Stomach smooth muscle (tissue), 2 donors: ENCODE data around the gene CINP.
A peak's percentile ranks its signal among the peaks of the same experiment; 100 is the strongest.

ENCODE experiments used
- H3K27ac ChIP-seq: one replicate; pipeline ENCODE4 v1.7.0; 2013; ENCODE audit warnings: mild to moderate bottlenecking, low read length, inconsistent platforms
- H3K27me3 ChIP-seq, 2 donors: one replicate each; pipeline ENCODE4 v1.7.0; 2013; ENCODE audit warnings: low read length in 2 of 2; ENCODE audit not compliant: insufficient read depth in 2 of 2, control insufficient read depth in 1 of 2
- H3K36me3 ChIP-seq, 2 donors: one replicate each; pipeline ENCODE4 v1.7.0; 2013; ENCODE audit warnings: low read length in 2 of 2; ENCODE audit not compliant: control insufficient read depth in 2 of 2, insufficient read depth in 2 of 2
- H3K4me1 ChIP-seq: one replicate; pipeline ENCODE4 v1.7.0; 2013; ENCODE audit warnings: low read length; ENCODE audit not compliant: control insufficient read depth, insufficient read depth
- H3K4me3 ChIP-seq, 2 donors: one replicate each; pipeline ENCODE4 v1.7.0; 2013; ENCODE audit warnings: low read length in 2 of 2
- H3K9ac ChIP-seq, 2 donors: one replicate each; pipeline ENCODE4 v1.7.0; 2013; ENCODE audit warnings: low read length in 2 of 2, mild to moderate bottlenecking in 1 of 2
- H3K9me3 ChIP-seq, 2 donors: one replicate each; pipeline ENCODE4 v1.7.0; 2013; ENCODE audit warnings: low read length in 2 of 2; ENCODE audit not compliant: control insufficient read depth in 2 of 2
- donor health status: healthy.
- donor health status: Pancreatic carcinoma.

CINP gene

DNA sequence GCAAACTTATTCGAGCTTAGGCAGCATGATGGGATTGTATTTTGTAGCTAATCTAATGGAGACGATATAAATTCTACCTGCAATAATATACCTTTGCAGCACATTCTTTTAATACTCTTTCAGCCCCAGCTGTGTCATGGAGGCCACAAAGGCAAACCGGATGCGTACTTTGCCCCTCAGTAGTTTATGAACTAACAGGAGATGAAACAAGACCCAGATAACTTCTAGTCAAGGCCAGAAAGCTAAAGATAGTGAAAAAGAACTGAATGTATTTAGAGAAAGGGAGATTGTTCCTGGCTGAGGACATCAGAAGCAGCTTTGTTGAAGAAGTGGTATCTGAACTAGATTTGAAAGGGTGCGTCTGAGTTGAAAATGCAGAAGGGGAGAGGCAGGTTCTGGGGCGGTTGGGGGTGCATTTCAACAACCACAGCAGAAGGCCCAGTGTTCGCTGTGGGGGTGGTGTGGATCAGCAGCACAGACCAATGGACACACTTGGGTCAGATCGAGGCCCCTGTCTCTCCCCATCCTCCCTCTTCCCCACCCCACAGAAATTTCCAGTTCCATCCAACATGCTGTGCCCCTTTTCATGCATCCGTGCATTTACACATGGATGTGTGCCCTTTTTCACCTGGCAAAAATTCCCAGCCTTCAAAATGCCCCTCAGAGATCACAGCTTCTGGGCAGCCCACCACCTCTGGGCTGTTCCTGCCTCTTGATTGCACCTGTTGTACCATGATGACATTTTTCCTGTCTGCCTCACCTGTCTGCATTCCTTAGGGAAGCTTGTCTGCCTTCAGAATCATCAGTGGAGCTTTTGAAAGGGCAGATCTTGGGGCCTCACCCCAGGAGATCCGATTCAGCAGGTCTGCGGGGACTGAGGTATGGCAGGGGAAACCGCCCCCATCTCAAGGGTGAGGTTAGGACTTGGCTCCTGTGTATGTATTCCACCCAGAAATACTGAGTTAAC is 41.0 kb downstream of the CINP start:
- H3K9ac ChIP-seq: no peak overlapping the region

GRCh38 chr14:102320671-102321455 is 41.8 kb downstream of the CINP start:
- Histone ChIP-seq H3K4me3 (peak overlapping the region; percentile 83 to 93), H3K4me1 (peaks cover 36% of the 10 kb centered on the region), H3K9me3 (no peaks in the 10 kb centered on the region), H3K27ac (peak overlapping the region; percentile 87), H3K36me3 (peaks cover 0 to 3% of the 10 kb centered on the region in 2 donors), H3K9ac (peak overlapping the region; percentile 95 to 98), H3K27me3 (no peaks in the 10 kb centered on the region)

More for the DNA sequence above, 41.0 kb downstream of the CINP start:
- Histone ChIP-seq H3K27ac (no peak overlapping the region), H3K9me3 (no peaks in the 10 kb centered on the region), H3K4me1 (peaks cover 28% of the 10 kb centered on the region), H3K27me3 (no peaks in the 10 kb centered on the region), H3K4me3 (no peak overlapping the region), H3K36me3 (peaks cover 0 to 8% of the 10 kb centered on the region in 2 donors)

- Histone ChIP-seq H3K4me3 (peak overlapping the region; percentile 83 to 93), H3K36me3 (no peaks in the 10 kb centered on the region), H3K9ac (peak overlapping the region; percentile 95 to 98), H3K9me3 (no peaks in the 10 kb centered on the region), H3K27me3 (no peaks in the 10 kb centered on the region), H3K27ac (peak overlapping the region; percentile 87), H3K4me1 (peaks cover 36% of the 10 kb centered on the region)
Measured at GRCh38 chr14:102320033-102320660, 42.5 kb downstream of the CINP start.

- Histone ChIP-seq H3K9me3 (no peaks in the 10 kb centered on the region), H3K27ac (peak within 1 kb of the TSS; percentile 96), H3K36me3 (no peaks in the 10 kb centered on the region), H3K4me3 (peak within 1 kb of the TSS; percentile 83 to 93), H3K9ac (peak within 1 kb of the TSS; percentile 95 to 98), H3K4me1 (peaks cover 40% of the 10 kb centered on the region), H3K27me3 (no peaks in the 10 kb centered on the region)
Measured at GRCh38 chr14:102319351-102320032, 43.2 kb downstream of the CINP start, which contains the start of gene ZNF839. Gene ZNF839 (plus strand): TSS chr14:102319746. CDS start chr14:102319766, 20 bp downstream.

DNA sequence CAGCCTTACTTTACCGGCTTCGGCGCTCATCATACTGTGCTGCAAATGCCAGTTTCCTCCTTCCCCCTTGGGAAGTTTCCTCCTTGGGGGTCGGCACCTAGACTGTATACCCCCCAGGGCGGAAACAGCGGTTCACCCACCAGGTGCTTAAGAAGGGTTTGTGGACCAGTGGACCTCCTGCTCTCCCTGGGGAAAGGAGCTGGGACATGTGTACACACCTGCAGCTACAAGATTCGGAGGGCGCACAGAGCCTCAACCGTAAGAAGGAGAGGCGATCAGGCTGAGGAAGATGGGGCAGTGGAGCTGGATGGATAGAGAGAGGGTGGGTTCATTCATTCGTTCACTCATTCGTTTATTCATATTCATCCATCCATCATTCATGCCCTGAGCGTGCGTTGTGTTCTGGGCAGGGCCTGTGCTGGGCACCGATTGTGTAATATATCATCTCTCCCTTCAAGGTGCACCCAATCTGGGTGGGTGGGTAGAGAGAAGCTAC is 43.9 kb downstream of the CINP start:
- peaks cover 46% of the 10 kb centered on the region for H3K4me1 ChIP-seq
- H3K9ac ChIP-seq: peak overlapping the region; percentile 95 to 98
- H3K36me3 ChIP-seq: no peaks in the 10 kb centered on the region
- H3K4me3 ChIP-seq: peak overlapping the region; percentile 83 to 93
- H3K27ac ChIP-seq: peak overlapping the region; percentile 96
- H3K9me3 ChIP-seq: no peaks in the 10 kb centered on the region
- H3K27me3 ChIP-seq: no peaks in the 10 kb centered on the region

DNA sequence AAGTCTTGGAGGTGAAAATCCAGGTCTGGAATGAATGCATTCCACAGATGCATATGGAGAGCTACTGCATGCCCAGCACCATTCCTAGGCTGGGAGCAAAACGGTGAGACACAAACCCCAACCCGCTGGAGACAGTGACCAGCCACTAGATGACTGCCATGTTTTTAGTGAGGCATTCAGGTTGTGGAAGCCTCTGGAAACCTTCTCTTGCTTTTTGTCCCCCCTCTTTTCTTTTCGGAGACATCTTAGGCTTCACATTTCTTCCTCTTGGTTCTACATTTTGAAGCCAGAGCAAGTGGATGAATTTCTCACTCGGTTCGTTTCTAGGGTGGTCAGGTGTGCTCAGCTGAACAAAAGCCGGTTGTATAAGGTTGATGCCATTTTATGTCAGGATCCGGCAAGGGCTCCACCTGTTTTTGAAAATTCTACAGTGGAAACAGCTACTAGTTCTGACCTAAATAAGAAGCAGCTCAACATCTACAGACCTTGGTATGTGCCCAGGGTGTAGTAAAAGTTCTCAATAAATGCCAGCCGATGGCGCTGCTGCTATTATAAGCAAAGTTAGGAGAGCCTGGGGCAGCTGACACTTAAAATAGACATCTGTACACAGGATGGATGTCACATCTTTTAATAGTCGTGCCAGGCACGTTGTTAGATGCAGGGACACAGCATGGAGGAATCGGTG is 45.0 kb downstream of the CINP start:
- Histone ChIP-seq H3K9ac (peak overlapping the region in 1 of 2 donors; percentile 65), H3K4me1 (peaks cover 46% of the 10 kb centered on the region), H3K27me3 (no peaks in the 10 kb centered on the region), H3K9me3 (no peaks in the 10 kb centered on the region), H3K4me3 (peak overlapping the region; percentile 74 to 78), H3K36me3 (no peaks in the 10 kb centered on the region), H3K27ac (peak overlapping the region; percentile 71)

GRCh38 chr14:102316743-102317563 is 45.7 kb downstream of the CINP start:
- peak overlapping the region; percentile 65 to 69 for H3K9ac ChIP-seq
- H3K4me1 ChIP-seq: peaks cover 46% of the 10 kb centered on the region
- H3K9me3 ChIP-seq: no peaks in the 10 kb centered on the region
- no peaks in the 10 kb centered on the region for H3K36me3 ChIP-seq
- H3K27me3 ChIP-seq: no peaks in the 10 kb centered on the region
- peak overlapping the region; percentile 74 to 78 for H3K4me3 ChIP-seq
- peak overlapping the region; percentile 71 for H3K27ac ChIP-seq

GRCh38 chr14:102316338-102316742 is 46.4 kb downstream of the CINP start:
- Histone ChIP-seq H3K27me3 (no peaks in the 10 kb centered on the region), H3K4me1 (peaks cover 46% of the 10 kb centered on the region), H3K4me3 (peak overlapping the region; percentile 68 to 78), H3K9me3 (no peaks in the 10 kb centered on the region), H3K27ac (peak overlapping the region; percentile 67), H3K36me3 (no peaks in the 10 kb centered on the region), H3K9ac (peak overlapping the region; percentile 57 to 69)

DNA sequence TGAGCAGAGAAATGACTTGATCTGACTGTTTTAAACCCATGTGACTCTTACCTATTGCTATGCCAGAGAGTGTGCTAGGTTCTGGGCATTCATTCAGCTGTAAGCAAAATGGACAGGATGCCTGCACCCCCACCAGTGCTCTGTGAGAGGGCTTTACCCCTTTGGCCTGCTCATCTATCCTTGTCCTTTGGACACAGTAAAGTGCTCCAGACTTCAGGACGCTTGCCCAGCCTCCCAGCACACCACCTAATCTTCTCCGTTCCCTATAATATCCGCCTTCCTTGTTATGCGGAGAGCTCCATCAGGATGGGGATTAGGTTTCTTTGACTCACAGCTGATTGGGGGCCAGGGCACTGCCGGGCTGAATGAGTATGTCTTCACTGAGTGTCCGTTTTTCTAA is 47.6 kb downstream of the CINP start:
- Histone ChIP-seq H3K36me3 (no peaks in the 10 kb centered on the region), H3K9me3 (no peaks in the 10 kb centered on the region), H3K27me3 (no peaks in the 10 kb centered on the region), H3K9ac (no peak overlapping the region), H3K4me3 (no peak overlapping the region), H3K27ac (no peak overlapping the region), H3K4me1 (peaks cover 40% of the 10 kb centered on the region)
